HAP-1 (cell line): ENCODE results near the gene GSTM4.
"Not testable (repeated sequence)": the region's sequence is repeated elsewhere in the genome, so short reads cannot be mapped to it uniquely, and the experiment has no call there.

Experiments
- DNase-seq, 2 experiments: peaks; one replicate each; pipeline ENCODE4 v3.0.0-alpha.2; 2016 to 2020; ENCODE audit warnings: low spot score in 2 of 2
- H3K27me3 ChIP-seq: fragments of 250-450 bp; sonication (Bioruptor Pico); 2 replicates; pipeline ENCODE4 v1.5.1; 2020; ENCODE audit warnings: low read depth, mild to moderate bottlenecking, moderate library complexity
- H3K36me3 ChIP-seq: fragments of 250-450 bp; sonication (Bioruptor Pico); replicated peaks from 2 replicates; pipeline ENCODE4 v1.5.1; 2020; ENCODE audit warnings: mild to moderate bottlenecking
- H3K4me1 ChIP-seq: fragments of 250-450 bp; sonication (Bioruptor Pico); 2 replicates; pipeline ENCODE4 v1.5.1; 2020; ENCODE audit warnings: mild to moderate bottlenecking
- H3K4me3 ChIP-seq: fragments of 250-450 bp; sonication (Bioruptor Pico); 2 replicates; pipeline ENCODE4 v1.5.1; 2020; ENCODE audit warnings: mild to moderate bottlenecking, moderate library complexity
- H3K9me3 ChIP-seq: fragments of 250-450 bp; sonication (Bioruptor Pico); 2 replicates; pipeline ENCODE4 v1.5.1; 2020; ENCODE audit warnings: mild to moderate bottlenecking, moderate library complexity
- in situ Hi-C: fragments of 300-500 bp; cut with MboI; formaldehyde crosslinking; loops from 3 replicates; pipeline ENCODE4 v1.14.3; 2020; ENCODE audit warnings: low sequenced_read_pairs, inconsistent platforms, mixed read lengths

Gene GSTM4

DNA sequence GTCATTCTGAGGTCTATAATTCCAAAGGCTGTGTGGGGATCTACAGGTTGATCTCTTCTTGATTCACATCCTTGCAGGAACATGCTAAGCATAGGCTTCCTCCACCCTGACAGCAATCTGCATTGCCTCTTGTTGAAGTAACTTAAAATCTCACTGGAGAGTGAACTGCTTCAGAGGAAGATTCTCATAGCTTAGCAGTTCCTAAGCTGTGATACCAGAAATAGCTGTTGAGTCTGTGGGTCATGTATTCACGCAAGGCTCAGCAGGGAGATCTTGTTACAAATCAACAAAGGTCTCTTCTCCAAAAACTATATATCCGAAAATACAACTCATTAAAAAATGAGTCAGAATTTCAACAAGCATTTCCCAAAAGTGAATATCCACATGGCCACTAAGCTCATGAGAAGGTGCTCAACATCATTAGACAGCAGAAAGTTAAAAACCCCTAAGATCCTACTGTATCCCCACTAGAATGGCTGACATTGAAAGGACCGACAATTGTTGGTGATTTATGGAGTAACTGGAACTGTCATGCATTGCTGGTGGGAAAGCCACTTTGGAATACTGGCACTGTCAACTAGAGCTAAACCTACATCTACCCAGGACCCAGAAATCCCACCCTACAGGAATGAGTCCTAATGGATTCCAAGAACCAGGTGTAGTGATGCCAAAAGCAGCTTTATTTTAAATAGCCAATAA, 20.9 kb downstream of the GSTM4 start:
- in situ Hi-C loops, H3K4me3 ChIP-seq, H3K27me3 ChIP-seq, H3K9me3 ChIP-seq, H3K4me1 ChIP-seq, DNase-seq, H3K36me3 ChIP-seq: not testable (repeated sequence)

GRCh38 chr1:109677459-109677858, 21.6 kb downstream of the GSTM4 start:
- in situ Hi-C loops, result no loop called here
- no peaks in the 10 kb centered on the region for H3K27me3 ChIP-seq
- DNase-seq, result no peak
- H3K36me3 ChIP-seq, result no peaks in the 10 kb centered on the region
- no peak overlapping the region for H3K4me3 ChIP-seq
- H3K9me3 ChIP-seq, result no peaks in the 10 kb centered on the region
- H3K4me1 ChIP-seq, result no peaks in the 10 kb centered on the region

DNA sequence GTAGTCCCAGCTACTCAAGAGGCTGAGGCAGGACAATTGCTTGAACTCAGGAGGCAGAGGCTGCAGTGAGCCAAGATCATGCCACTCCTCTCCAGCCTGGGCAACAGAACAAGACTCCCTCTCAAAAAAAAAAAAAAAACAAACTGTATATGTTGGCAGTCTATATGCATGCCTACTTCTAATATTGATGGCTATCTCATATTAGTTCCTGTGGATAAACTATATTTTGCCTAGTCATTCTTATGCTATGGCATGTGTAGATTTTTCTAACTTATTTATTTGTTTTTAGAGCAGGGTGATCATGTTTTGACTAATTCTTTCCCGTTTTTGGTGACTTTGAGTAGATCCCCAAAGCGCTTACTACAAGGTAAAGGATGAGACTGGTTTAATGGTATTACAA, 22.7 kb downstream of the GSTM4 start:
- H3K36me3 ChIP-seq, H3K27me3 ChIP-seq, H3K4me3 ChIP-seq, DNase-seq, in situ Hi-C loops, H3K9me3 ChIP-seq, H3K4me1 ChIP-seq: not testable (repeated sequence)

- H3K4me1 ChIP-seq, H3K27me3 ChIP-seq, H3K9me3 ChIP-seq, H3K4me3 ChIP-seq, DNase-seq, in situ Hi-C loops, H3K36me3 ChIP-seq: not testable (repeated sequence)
These were observed 28.9 kb downstream of the GSTM4 start for GRCh38 chr1:109684777-109685176.

- in situ Hi-C loops, H3K4me3 ChIP-seq, H3K27me3 ChIP-seq, H3K36me3 ChIP-seq, H3K4me1 ChIP-seq, DNase-seq, H3K9me3 ChIP-seq: not testable (repeated sequence)
These were observed 29.5 kb downstream of the GSTM4 start for GRCh38 chr1:109685399-109685798.

DNA sequence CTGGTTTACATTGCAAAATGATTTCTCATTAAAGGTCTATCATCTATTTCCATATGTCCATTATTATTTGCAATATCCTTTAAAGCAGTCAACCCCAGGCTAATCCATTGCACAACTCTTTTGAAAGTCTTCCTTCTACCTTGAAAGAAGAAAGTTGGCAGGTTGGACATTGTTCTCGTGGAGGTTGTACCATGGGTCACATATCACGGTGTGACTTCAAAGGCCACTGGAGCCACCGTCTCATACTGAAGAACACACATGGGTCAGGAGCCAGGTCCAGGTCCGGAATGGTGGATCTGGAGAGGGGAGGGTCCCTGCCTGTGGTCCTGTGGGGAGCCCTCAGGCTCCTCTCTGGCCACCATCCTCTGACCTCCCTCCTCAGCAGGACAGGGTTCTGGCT, 30.0 kb downstream of the GSTM4 start:
- H3K27me3 ChIP-seq, H3K36me3 ChIP-seq, DNase-seq, H3K4me3 ChIP-seq, in situ Hi-C loops, H3K9me3 ChIP-seq, H3K4me1 ChIP-seq: not testable (repeated sequence)

- in situ Hi-C loops, H3K4me1 ChIP-seq, H3K9me3 ChIP-seq, H3K4me3 ChIP-seq, H3K27me3 ChIP-seq, H3K36me3 ChIP-seq, DNase-seq: not testable (repeated sequence)
These were observed 31.2 kb downstream of the GSTM4 start for GRCh38 chr1:109687109-109687508.

DNA sequence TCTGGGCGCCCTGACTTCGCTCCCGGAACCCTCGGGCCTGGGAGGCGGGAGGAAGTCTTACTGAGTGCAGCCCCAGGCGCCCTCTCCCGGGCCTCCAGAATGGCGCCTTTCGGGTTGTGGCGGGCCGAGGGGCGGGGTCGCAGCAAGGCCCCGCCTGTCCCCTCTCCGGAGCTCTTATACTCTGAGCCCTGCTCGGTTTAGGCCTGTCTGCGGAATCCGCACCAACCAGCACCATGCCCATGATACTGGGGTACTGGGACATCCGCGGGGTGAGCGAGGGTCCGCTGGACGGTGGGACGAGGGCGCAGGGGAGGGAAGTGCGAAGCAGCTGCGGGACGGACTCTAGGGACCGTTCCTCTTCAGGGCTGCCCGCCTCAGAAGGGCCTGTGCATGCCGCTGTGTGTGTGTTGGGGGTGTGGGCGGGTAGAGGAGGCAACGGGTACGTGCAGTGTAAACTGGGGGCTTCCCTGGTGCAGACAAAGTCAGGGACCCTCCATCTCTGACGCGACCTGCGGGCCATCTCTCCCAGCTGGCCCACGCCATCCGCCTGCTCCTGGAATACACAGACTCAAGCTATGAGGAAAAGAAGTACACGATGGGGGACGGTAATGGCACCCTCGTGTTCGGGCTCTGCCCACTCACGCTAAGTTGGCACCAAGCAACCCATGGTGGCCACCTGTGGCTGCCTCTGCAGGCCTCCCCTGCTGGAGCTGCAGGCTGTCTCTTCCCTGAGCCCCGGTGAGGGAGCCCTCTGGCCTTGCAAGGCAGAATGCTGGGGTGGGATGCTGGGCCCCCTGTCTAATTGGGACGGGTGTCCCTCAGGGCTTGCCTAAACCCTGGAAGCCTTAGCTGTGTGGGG, 32.0 kb downstream of the GSTM4 start, which contains the start of gene GSTM1:
GSTM1 (plus strand) TSS at position 177 of the 859 bp plus-strand sequence; CDS start at position 234, 57 bp downstream.
- DNase-seq, result no peak
- Histone ChIP-seq H3K4me1 (no peaks in the 10 kb centered on the region), H3K4me3 (no peak within 1 kb of the TSS), H3K27me3 (no peaks in the 10 kb centered on the region), H3K36me3 (no peaks in the 10 kb centered on the region), H3K9me3 (no peaks in the 10 kb centered on the region)
- in situ Hi-C loops, result no loop called here

- no peaks in the 10 kb centered on the region for H3K4me1 ChIP-seq
- no peak for DNase-seq
- in situ Hi-C loops, result no loop called here
- no peaks in the 10 kb centered on the region for H3K9me3 ChIP-seq
- no peaks in the 10 kb centered on the region for H3K27me3 ChIP-seq
- no peak overlapping the region for H3K4me3 ChIP-seq
- no peaks in the 10 kb centered on the region for H3K36me3 ChIP-seq
These were observed 34.0 kb downstream of the GSTM4 start for GRCh38 chr1:109689844-109690405.

GRCh38 chr1:109691759-109692158, 35.9 kb downstream of the GSTM4 start:
- in situ Hi-C loops, result no loop called here
- no peak for DNase-seq
- H3K36me3 ChIP-seq, result no peaks in the 10 kb centered on the region
- no peak overlapping the region for H3K4me3 ChIP-seq
- H3K27me3 ChIP-seq, result no peaks in the 10 kb centered on the region
- no peaks in the 10 kb centered on the region for H3K4me1 ChIP-seq
- no peaks in the 10 kb centered on the region for H3K9me3 ChIP-seq

DNA sequence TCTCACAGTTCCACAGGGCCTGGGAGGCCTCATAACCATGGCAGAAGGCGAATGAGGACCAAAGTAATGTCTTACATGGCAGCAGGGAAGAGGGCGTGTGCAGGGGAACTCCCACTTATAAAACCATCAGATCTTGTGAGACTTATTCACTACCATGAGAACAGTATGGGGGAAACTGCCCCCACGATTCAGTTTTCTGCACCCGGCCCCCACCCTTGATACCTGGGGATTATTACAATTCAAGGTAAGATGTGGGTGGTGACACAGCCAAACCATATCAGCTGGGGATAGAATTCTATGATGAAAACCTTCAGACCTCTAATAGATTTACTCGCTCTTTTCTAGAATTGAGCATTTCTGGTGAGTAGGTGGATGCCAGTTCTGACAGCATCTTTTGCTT, 38.5 kb downstream of the GSTM4 start:
- H3K36me3 ChIP-seq, H3K4me1 ChIP-seq, in situ Hi-C loops, DNase-seq, H3K4me3 ChIP-seq, H3K27me3 ChIP-seq, H3K9me3 ChIP-seq: not testable (repeated sequence)

GRCh38 chr1:109695138-109695537, 39.2 kb downstream of the GSTM4 start:
- in situ Hi-C loops, result not testable (repeated sequence)

GRCh38 chr1:109697066-109697465, 41.2 kb downstream of the GSTM4 start:
- Histone ChIP-seq H3K9me3 (no peaks in the 10 kb centered on the region), H3K27me3 (no peaks in the 10 kb centered on the region), H3K36me3 (no peaks in the 10 kb centered on the region), H3K4me3 (no peak overlapping the region), H3K4me1 (no peaks in the 10 kb centered on the region)
- no peak for DNase-seq
- in situ Hi-C loops, result no loop called here

More at GRCh38 chr1:109695138-109695537, 39.2 kb downstream of the GSTM4 start:
- not testable (repeated sequence) for H3K9me3 ChIP-seq, DNase-seq, H3K4me1 ChIP-seq, H3K27me3 ChIP-seq, H3K36me3 ChIP-seq, H3K4me3 ChIP-seq

GRCh38 chr1:109697861-109698260, 42.0 kb downstream of the GSTM4 start:
- in situ Hi-C loops, H3K4me1 ChIP-seq, H3K4me3 ChIP-seq, H3K9me3 ChIP-seq, DNase-seq, H3K27me3 ChIP-seq, H3K36me3 ChIP-seq: not testable (repeated sequence)
